ENCODE measurements around the gene ODF2L. TPM values are rescaled to one million over a fixed set of nuclear protein-coding genes. Genes with fewer than 3 reads are reported as not detected.

Gene ODF2L
- total RNA-seq, 2 donors from 2014 or later, result 47.9 to 54.2 TPM

GRCh38 chr1:86339014-86339812, 56.9 kb downstream of the ODF2L start:
- no peaks in the 10 kb centered on the region for H3K4me1 ChIP-seq (replicated peaks)
- H3K27ac ChIP-seq, result no peak overlapping the region
- 49% methylated on average over 7 of the region's 7 CpGs for WGBS
- H3K36me3 ChIP-seq, result no peaks in the 10 kb centered on the region
- TF ChIP-seq POLR2AphosphoS5 (IDR thresholded peaks at IDR 0.05) (no peak), CTCF (IDR thresholded peaks at IDR 0.05) (no peak), POLR2A (IDR thresholded peaks at IDR 0.05) (no peak)
- no peak overlapping the region for H3K4me3 ChIP-seq
- H3K27me3 ChIP-seq (replicated peaks; ENCODE audit: insufficient read depth), result no peaks in the 10 kb centered on the region
- intact Hi-C loops (cut with DNase I), result no loop called here
- no peak for DNase-seq (ENCODE audit: low spot score)
- no peaks in the 10 kb centered on the region for H3K9me3 ChIP-seq

- H3K36me3 ChIP-seq, result no peaks in the 10 kb centered on the region
- 17% methylated on average over 1 of the region's 1 CpG for WGBS
Measured at GRCh38 chr1:86335916-86336315, 60.2 kb downstream of the ODF2L start.

GRCh38 chr1:86325264-86325663, 70.9 kb downstream of the ODF2L start:
- no peak overlapping the region for H3K27ac ChIP-seq
- H3K4me3 ChIP-seq, result no peak overlapping the region
- TF ChIP-seq POLR2AphosphoS5 (IDR thresholded peaks at IDR 0.05), result no peak
- no peak for TF ChIP-seq CTCF (IDR thresholded peaks at IDR 0.05)
- no peak for TF ChIP-seq POLR2A (IDR thresholded peaks at IDR 0.05)
- H3K4me1 ChIP-seq (replicated peaks), result no peaks in the 10 kb centered on the region
- H3K27me3 ChIP-seq (replicated peaks; ENCODE audit: insufficient read depth), result no peaks in the 10 kb centered on the region
- intact Hi-C loops (cut with DNase I), result no loop called here
- no peaks in the 10 kb centered on the region for H3K9me3 ChIP-seq
- DNase-seq (ENCODE audit: low spot score), result no peak
- H3K36me3 ChIP-seq, result no peaks in the 10 kb centered on the region

More at GRCh38 chr1:86335916-86336315, 60.2 kb downstream of the ODF2L start:
- Histone ChIP-seq H3K27me3 (replicated peaks; ENCODE audit: insufficient read depth) (no peaks in the 10 kb centered on the region), H3K4me3 (no peak overlapping the region), H3K27ac (no peak overlapping the region), H3K9me3 (no peaks in the 10 kb centered on the region), H3K4me1 (replicated peaks) (no peaks in the 10 kb centered on the region)
- no peak for TF ChIP-seq POLR2A (IDR thresholded peaks at IDR 0.05)
- no peak for TF ChIP-seq CTCF (IDR thresholded peaks at IDR 0.05)
- TF ChIP-seq POLR2AphosphoS5 (IDR thresholded peaks at IDR 0.05), result no peak
- intact Hi-C loops (cut with DNase I), result no loop called here
- no peak for DNase-seq (ENCODE audit: low spot score)

GRCh38 chr1:86324130-86324822, 71.8 kb downstream of the ODF2L start:
- no peaks in the 10 kb centered on the region for H3K36me3 ChIP-seq
- no peak for TF ChIP-seq POLR2AphosphoS5 (IDR thresholded peaks at IDR 0.05)
- no peak overlapping the region for H3K27ac ChIP-seq
- WGBS, result 79% methylated on average over 4 of the region's 4 CpGs
- H3K27me3 ChIP-seq (replicated peaks; ENCODE audit: insufficient read depth), result no peaks in the 10 kb centered on the region
- no peak overlapping the region for H3K4me3 ChIP-seq
- no peak for DNase-seq (ENCODE audit: low spot score)
- no peaks in the 10 kb centered on the region for H3K9me3 ChIP-seq
- intact Hi-C loops (cut with DNase I), result no loop called here
- H3K4me1 ChIP-seq (replicated peaks), result no peaks in the 10 kb centered on the region

GRCh38 chr1:86322241-86322640, 73.9 kb downstream of the ODF2L start:
- no peak for DNase-seq (ENCODE audit: low spot score)
- WGBS, result 65% methylated on average over 3 of the region's 3 CpGs

More at GRCh38 chr1:86322241-86322640, 73.9 kb downstream of the ODF2L start:
- no peaks in the 10 kb centered on the region for H3K36me3 ChIP-seq
- H3K27me3 ChIP-seq (replicated peaks; ENCODE audit: insufficient read depth), result no peaks in the 10 kb centered on the region
- no peaks in the 10 kb centered on the region for H3K9me3 ChIP-seq
- no peak overlapping the region for H3K27ac ChIP-seq
- H3K4me1 ChIP-seq (replicated peaks), result no peaks in the 10 kb centered on the region
- H3K4me3 ChIP-seq, result no peak overlapping the region
- TF ChIP-seq POLR2A (IDR thresholded peaks at IDR 0.05), result no peak
- no peak for TF ChIP-seq CTCF (IDR thresholded peaks at IDR 0.05)
- TF ChIP-seq POLR2AphosphoS5 (IDR thresholded peaks at IDR 0.05), result no peak
- intact Hi-C loops (cut with DNase I), result no loop called here

All from prostate gland (tissue), 2 donors.